Spleen (tissue), 11 donors: Measurements from ENCODE around the gene RALBP1. TPM values are rescaled to one million over a fixed set of nuclear protein-coding genes. Genes with fewer than 3 reads are reported as not detected.
A peak's percentile ranks its signal among the peaks of the same experiment; 100 is the strongest.
"Not testable (repeated sequence)": the region's sequence is repeated elsewhere in the genome, so short reads cannot be mapped to it uniquely, and the experiment has no call there.

Source experiments
- DNase-seq: peaks from one replicate; pipeline ENCODE4 v3.0.0-alpha.2; 2020
- H3K27ac ChIP-seq, 8 donors: fragments of 200-600 bp; sonication (generic) in 7 of 8; 1 replicate in 4 of 8; 2 replicates in 4 of 8; pipeline versions ENCODE4 v1.5.0 to v1.8.0; 2016 to 2021; ENCODE audit warnings: inconsistent platforms in 4 of 8, mild to moderate bottlenecking in 4 of 8, moderate library complexity in 1 of 8
- H3K27me3 ChIP-seq, 7 donors: fragments of 200-600 bp; sonication (generic) in 6 of 7; replicated peaks in 1 of 7; 1 replicate in 4 of 7; 2 replicates in 3 of 7; pipeline versions ENCODE4 v1.5.0 to v1.8.0; 2016 to 2021; ENCODE audit warnings: inconsistent platforms in 3 of 7, mild to moderate bottlenecking in 1 of 7
- H3K36me3 ChIP-seq, 6 donors: fragments of 200-600 bp; sonication (generic) in 5 of 6; 1 replicate in 4 of 6; 2 replicates in 2 of 6; pipeline versions ENCODE4 v1.5.0 to v1.8.0; 2016 to 2021; ENCODE audit warnings: inconsistent platforms in 2 of 6
- H3K4me1 ChIP-seq, 6 donors: fragments of 200-600 bp; sonication (generic) in 5 of 6; 1 replicate in 3 of 6; 2 replicates in 3 of 6; pipeline versions ENCODE4 v1.5.0 to v1.8.0; 2016 to 2021; ENCODE audit warnings: inconsistent platforms in 3 of 6
- H3K4me3 ChIP-seq, 8 donors: fragments of 200-600 bp; sonication (generic) in 7 of 8; 1 replicate in 4 of 8; 2 replicates in 4 of 8; pipeline versions ENCODE4 v1.5.0 to v1.8.0; 2016 to 2021; ENCODE audit warnings: inconsistent platforms in 4 of 8, mild to moderate bottlenecking in 4 of 8, moderate library complexity in 2 of 8
- H3K9me3 ChIP-seq, 8 donors: fragments of 200-600 bp; sonication (generic) in 7 of 8; 1 replicate in 4 of 8; 2 replicates in 4 of 8; pipeline versions ENCODE4 v1.5.0 to v1.8.0; 2016 to 2021; ENCODE audit warnings: inconsistent platforms in 4 of 8
- CTCF ChIP-seq, 11 experiments: fragments of 200-600 bp in 7 of 11; fragments of 450-650 bp in 4 of 11; sonication (generic) in 4 of 11; IDR thresholded peaks in 8 of 11; conservative IDR thresholded peaks in 3 of 11; 1 replicate in 7 of 11; 2 replicates in 4 of 11; pipeline versions ENCODE4 v1.4.0 to v1.8.0; 2016 to 2021; ENCODE audit warnings: antibody characterized with exemption in 11 of 11, inconsistent platforms in 4 of 11, mild to moderate bottlenecking in 1 of 11
- POLR2A ChIP-seq, 3 donors: fragments of 450-650 bp; IDR thresholded peaks; one replicate each; pipeline ENCODE4 v1.5.1; 2017; ENCODE audit warnings: antibody characterized with exemption in 3 of 3, mild to moderate bottlenecking in 1 of 3
- POLR2AphosphoS5 ChIP-seq, 3 donors: sonication (generic); formaldehyde crosslinking; IDR thresholded peaks; one replicate each; pipeline ENCODE4 v1.5.1; 2017; ENCODE audit warnings: antibody characterized with exemption in 3 of 3
- WGBS, 5 donors: extraction: QIAGEN DNeasy Blood & Tissue Kit in 3 of 5; methylation state at CpG; one replicate each; pipeline versions ENCODE4 v1.1.5 to v1.1.7; 2013 to 2018; 5-methylcytosine and 5-hydroxymethylcytosine counted together
- intact Hi-C: fragments of 100-400 bp; cut with DNase I; formaldehyde crosslinking; loops from one replicate; pipeline ENCODE4 v1.15.0; 2023; ENCODE audit warnings: low total_unique reads
- polyA plus RNA-seq, 3 donors: library from polyadenylated mRNA; stranded (reverse); fragments of 200-250 nt; gene quantifications; one replicate each; pipeline ENCODE4 v1.2.1, GENCODE V29; 2013
- total RNA-seq, 7 donors: library from RNA; depleted of rRNA in 3 of 7; stranded (reverse); fragments of >200 nt in 3 of 7; fragmentation: NEBNext Ultra II Directional in 4 of 7; extraction: Animal tissue kit (Norgen Biotek cat#: 25700) in 4 of 7; gene quantifications; one replicate each; pipeline versions ENCODE4 v1.1.0 to v1.2.1, GENCODE V29; 2016 to 2021
- donor health status: healthy with polysubstance abuse.
- donor health status: DM: no; HTN: no; CAD: no; lungs with moderate emphysema.
- donor health status: DM: no; HTN: no; CAD: no.
- donor health status: Bipolar disorder and iron deficiency.
- donor health status: healthy.
- donor health status: DM: no; HTN: no; CAD: no.
- donor health status: DM: yes; HTN: yes; CAD: no.

Gene RALBP1
- total and polyA plus RNA-seq, 10 donors = 13.6 to 76.4 (median 50.0) TPM

DNA sequence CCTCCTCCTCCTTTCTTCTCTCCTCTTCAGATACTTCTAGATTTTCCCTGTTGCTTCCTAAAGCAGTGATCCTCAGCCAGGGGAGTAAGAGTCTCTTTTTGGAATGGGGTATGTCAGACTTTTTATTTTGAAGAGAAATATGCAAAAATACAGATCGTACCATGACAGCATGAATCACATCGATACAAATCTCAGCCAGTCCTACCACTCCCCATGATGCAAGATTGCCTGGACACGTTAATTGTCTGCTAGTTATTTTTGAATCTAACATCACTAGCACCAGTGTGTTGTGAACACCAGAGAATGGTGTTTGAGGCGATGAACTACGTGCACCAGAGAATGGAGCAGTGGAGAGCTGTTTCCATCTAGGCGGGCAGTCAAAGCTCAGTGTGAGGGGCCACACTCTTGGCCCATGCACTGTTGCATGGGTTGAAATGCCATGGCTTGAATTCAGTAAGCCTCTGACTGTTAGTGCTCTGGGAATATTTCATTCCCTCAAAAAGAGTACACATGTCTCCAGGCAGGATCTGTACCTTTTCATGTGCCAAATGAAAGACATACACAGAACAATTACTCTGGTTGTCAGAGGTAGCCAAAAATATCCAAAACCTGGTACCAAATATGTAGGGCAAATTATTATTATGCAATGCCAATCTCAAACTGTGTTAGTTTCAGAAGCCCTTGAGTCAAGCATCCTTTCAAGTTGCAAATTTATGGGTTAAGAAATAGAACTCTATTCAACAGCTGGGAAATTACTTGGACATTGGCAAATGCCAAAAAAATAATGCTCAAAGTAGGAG is 46.3 kb upstream of the RALBP1 start:
- no peak for TF ChIP-seq POLR2AphosphoS5 (IDR thresholded peaks at IDR 0.05)
- TF ChIP-seq POLR2A (IDR thresholded peaks at IDR 0.05) = no peak
- TF ChIP-seq CTCF (IDR thresholded peaks at IDR 0.05 in 8 of 11, conservative IDR thresholded peaks at IDR 0.05 in 3 of 11) = no peak

GRCh38 chr18:9429662-9429993 is 45.7 kb upstream of the RALBP1 start:
- H3K4me1 ChIP-seq = peaks cover 0 to 17% (median 11%) of the 10 kb centered on the region in 6 donors
- DNase-seq = no peak
- H3K27me3 ChIP-seq = no peaks in the 10 kb centered on the region
- H3K4me3 ChIP-seq = no peak overlapping the region
- WGBS, 5 donors = 53 to 77% (median 60%) methylated on average over 3 of the region's 3 CpGs
- intact Hi-C loops = no loop called here
- H3K9me3 ChIP-seq = peaks cover 0 to 6% (median under 1%) of the 10 kb centered on the region in 8 donors
- TF ChIP-seq POLR2AphosphoS5 (IDR thresholded peaks at IDR 0.05) (no peak), CTCF (IDR thresholded peaks at IDR 0.05 in 8 of 11, conservative IDR thresholded peaks at IDR 0.05 in 3 of 11) (no peak), POLR2A (IDR thresholded peaks at IDR 0.05) (no peak)
- H3K27ac ChIP-seq = no peak overlapping the region
- no peaks in the 10 kb centered on the region for H3K36me3 ChIP-seq

More for the DNA sequence above, 46.3 kb upstream of the RALBP1 start:
- H3K9me3 ChIP-seq = peaks cover 0 to 11% (median 5%) of the 10 kb centered on the region in 8 donors
- intact Hi-C loops = no loop called here
- H3K36me3 ChIP-seq = no peaks in the 10 kb centered on the region
- no peaks in the 10 kb centered on the region for H3K27me3 ChIP-seq
- peaks cover 0 to 11% (median 6%) of the 10 kb centered on the region in 6 donors for H3K4me1 ChIP-seq
- H3K4me3 ChIP-seq = no peak overlapping the region
- no peak overlapping the region for H3K27ac ChIP-seq
- 87 to 95% (median 92%) methylated on average over 6 of the region's 6 CpGs for WGBS, 5 donors
- no peak for DNase-seq

- DNase-seq, H3K4me3 ChIP-seq, H3K36me3 ChIP-seq, H3K27me3 ChIP-seq, intact Hi-C loops, H3K9me3 ChIP-seq, H3K27ac ChIP-seq: not testable (repeated sequence)
- 86 to 96% (median 95%) methylated on average over 20 to 22 of the region's 22 CpGs for WGBS, 5 donors
- peaks cover 0 to 18% (median 11%) of the 10 kb centered on the region in 6 donors for H3K4me1 ChIP-seq
Observed at GRCh38 chr18:9430315-9430714, 45.0 kb upstream of the RALBP1 start.

- Histone ChIP-seq H3K27me3 (no peaks in the 10 kb centered on the region), H3K36me3 (no peaks in the 10 kb centered on the region), H3K4me1 (peaks cover 0 to 18% (median 11%) of the 10 kb centered on the region in 6 donors), H3K27ac (no peak overlapping the region), H3K9me3 (no peaks in the 10 kb centered on the region), H3K4me3 (no peak overlapping the region)
- WGBS, 5 donors = 91 to 98% (median 93%) methylated on average over 6 of the region's 6 CpGs
- intact Hi-C loops = no loop called here
- DNase-seq = no peak
- TF ChIP-seq POLR2AphosphoS5 (IDR thresholded peaks at IDR 0.05) (no peak), CTCF (IDR thresholded peaks at IDR 0.05 in 8 of 11, conservative IDR thresholded peaks at IDR 0.05 in 3 of 11) (no peak), POLR2A (IDR thresholded peaks at IDR 0.05) (no peak)
Observed at GRCh38 chr18:9431296-9431695, 44.0 kb upstream of the RALBP1 start.

GRCh38 chr18:9433122-9433521 is 42.2 kb upstream of the RALBP1 start:
- peaks cover 0 to 18% (median 11%) of the 10 kb centered on the region in 6 donors for H3K4me1 ChIP-seq
- H3K36me3 ChIP-seq, intact Hi-C loops, DNase-seq, H3K4me3 ChIP-seq, H3K27me3 ChIP-seq, H3K9me3 ChIP-seq: not testable (repeated sequence)
- WGBS, 5 donors = 79 to 92% (median 87%) methylated on average over 10 of the region's 10 CpGs
- peak overlapping the region in 2 of 8 donors; percentile 33 to 34 for H3K27ac ChIP-seq
